GM13977 (cell line): ENCODE measurements around the gene CARD14.

Source experiments
- DNase-seq: peaks from one replicate; pipeline ENCODE4 v3.0.0; 2012; ENCODE audit warnings: low spot score
- in situ Hi-C: fragments of 300-500 bp; cut with MboI; formaldehyde crosslinking; loops from one replicate; pipeline ENCODE4 v1.12.0; 2022; ENCODE audit warnings: low sequenced_read_pairs, low pct_unique_long_range_greater_than_20kb, mixed read lengths, inconsistent platforms; ENCODE audit not compliant: unreplicated experiment
- TF ChIP-seq, protein P1 (sequence below): IDR thresholded peaks from 2 replicates; pipeline ENCODE4 v1.5.1; 2012; ENCODE audit warnings: mild to moderate bottlenecking, control low read depth; ENCODE audit not compliant: insufficient read depth; ENCODE audit errors: extremely low read depth, missing control alignments

The CARD14 gene

DNA sequence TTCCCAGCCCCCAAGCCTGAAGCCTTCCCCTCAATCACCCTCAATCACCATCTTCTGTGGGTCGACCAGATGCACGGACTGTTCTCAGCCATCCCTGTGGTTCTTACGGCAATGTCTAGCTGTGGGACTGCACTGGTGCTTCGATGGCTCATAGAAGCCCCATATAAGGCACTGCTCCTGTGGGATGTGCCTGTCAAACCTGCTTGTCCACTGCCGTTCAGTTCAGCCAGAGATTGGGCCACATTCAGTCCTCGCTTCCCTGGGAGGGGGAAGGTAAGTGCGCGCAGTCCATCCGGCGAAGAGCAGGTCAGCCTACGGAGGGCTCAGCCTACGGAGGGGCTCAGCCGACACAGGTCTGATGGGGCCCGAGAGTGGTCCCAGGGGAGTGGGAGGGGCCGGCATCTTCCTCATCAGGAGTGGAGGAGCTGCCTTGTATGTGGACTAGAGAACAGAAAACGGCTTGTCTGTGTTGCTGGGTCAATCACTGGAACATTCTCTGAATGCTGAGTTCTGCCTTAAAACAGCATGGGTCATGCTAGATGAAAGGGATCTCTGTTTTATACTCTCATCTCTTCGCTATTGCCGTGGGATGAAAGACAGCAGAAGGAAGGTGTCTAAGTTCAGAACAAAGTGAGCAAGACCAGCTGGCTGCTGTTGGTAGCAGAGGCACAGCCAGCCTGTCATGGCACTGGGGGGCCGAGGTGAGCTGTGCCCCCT, at the start of gene CARD14:
TSS of gene CARD14 (plus strand) at position 247 of the 717 bp plus-strand sequence. CDS start 11,409 bp downstream, outside the sequence.
- DNase-seq = no peak
- in situ Hi-C loops = no loop called here
- TF ChIP-seq, protein P1, sequence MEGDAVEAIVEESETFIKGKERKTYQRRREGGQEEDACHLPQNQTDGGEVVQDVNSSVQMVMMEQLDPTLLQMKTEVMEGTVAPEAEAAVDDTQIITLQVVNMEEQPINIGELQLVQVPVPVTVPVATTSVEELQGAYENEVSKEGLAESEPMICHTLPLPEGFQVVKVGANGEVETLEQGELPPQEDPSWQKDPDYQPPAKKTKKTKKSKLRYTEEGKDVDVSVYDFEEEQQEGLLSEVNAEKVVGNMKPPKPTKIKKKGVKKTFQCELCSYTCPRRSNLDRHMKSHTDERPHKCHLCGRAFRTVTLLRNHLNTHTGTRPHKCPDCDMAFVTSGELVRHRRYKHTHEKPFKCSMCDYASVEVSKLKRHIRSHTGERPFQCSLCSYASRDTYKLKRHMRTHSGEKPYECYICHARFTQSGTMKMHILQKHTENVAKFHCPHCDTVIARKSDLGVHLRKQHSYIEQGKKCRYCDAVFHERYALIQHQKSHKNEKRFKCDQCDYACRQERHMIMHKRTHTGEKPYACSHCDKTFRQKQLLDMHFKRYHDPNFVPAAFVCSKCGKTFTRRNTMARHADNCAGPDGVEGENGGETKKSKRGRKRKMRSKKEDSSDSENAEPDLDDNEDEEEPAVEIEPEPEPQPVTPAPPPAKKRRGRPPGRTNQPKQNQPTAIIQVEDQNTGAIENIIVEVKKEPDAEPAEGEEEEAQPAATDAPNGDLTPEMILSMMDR = no peak

DNA sequence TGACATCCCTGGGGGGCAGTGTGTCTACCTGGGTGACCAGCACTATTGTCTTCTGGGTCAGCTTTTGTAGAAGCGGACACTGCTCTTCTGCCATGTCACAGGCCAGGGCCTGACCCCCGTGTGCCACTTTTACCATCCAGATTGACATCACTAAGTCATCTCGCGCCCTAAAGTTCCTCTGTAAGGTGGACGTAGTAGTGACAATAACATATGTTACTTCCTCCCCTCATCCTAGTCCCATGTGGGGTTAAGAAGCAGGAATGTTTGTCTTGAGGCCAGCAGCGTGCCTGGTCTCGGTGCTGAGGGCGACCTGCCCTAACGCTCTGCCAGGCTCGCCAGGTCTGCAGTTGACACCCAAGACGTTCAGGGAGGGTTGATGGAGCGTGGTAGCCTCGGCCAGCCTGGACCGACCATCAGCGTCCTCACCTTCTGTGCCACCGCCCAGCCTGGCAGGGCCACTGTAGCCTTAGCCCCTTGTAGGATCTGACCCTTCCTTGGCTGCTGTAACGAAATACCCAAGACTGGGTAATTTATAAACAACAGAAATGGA, 47.7 kb upstream of the CARD14 start:
- TF ChIP-seq, protein P1 = no peak
- DNase-seq = no peak
- in situ Hi-C loops = no loop called here

DNA sequence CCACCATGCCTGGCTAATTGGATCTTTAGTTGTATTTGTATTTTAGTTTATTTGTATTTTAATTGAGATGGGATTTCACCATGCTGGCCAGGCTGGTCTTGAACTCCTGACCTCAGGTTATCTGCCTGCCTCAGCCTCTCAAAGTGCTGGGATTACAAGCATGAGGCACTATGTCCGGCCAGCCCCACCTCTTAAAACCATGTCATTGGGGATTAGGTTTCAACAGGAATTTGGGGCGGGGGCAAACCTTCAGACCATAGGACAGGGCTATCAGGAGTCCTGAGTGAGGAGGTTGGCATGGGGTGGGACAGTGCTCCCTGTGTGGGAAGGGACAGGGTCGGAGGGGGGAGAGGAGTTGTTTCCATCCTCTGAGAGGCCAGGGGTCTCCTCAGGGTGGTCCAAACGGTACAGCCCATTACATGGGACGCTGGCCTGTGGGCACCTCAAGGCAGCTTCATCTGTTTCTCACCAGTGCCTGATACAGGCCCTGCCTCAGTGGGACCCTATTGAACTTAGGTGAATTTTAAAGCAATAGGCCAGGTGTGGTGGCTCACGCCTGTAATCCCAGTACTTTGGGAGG, 46.8 kb upstream of the CARD14 start:
- TF ChIP-seq, protein P1 = no peak
- DNase-seq = no peak
- in situ Hi-C loops = no loop called here

GRCh38 chr17:80123791-80124190, 46.0 kb upstream of the CARD14 start:
- in situ Hi-C loops = no loop called here
- TF ChIP-seq, protein P1 = no peak
- DNase-seq = peak; percentile 14

DNA sequence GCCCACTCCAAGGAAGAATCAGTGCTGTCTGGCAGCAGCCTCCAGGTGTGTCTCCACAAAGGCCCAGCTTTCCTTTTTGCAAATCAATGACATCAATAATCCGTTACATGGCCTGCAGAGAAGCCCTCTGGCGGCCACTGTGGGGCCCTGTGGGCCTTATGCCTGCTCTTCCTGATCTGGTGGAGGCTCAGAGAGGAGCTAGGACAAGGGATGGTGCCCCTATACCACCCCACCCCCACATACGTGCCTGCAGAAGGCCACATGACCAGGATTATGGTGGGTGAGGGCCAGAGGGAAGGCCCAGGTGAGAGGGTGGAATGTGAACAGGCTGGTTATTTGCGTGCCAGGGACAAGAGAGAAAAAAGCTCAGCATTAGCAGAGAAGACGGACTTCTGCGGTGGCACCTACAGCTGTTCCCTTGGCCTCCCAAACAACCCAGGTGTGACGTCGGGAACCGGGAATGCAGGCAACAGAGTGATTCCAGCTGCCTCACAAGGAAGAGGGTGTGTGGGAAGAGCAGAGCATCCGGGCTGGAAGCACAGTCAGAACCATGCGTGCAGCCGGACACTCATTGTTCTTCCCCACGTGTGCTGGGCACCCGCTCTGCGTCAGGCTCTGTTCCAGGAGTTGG, 45.4 kb upstream of the CARD14 start:
- DNase-seq = peak; percentile 37
- TF ChIP-seq, protein P1 = peak; percentile 38
- in situ Hi-C loops = no loop called here

DNA sequence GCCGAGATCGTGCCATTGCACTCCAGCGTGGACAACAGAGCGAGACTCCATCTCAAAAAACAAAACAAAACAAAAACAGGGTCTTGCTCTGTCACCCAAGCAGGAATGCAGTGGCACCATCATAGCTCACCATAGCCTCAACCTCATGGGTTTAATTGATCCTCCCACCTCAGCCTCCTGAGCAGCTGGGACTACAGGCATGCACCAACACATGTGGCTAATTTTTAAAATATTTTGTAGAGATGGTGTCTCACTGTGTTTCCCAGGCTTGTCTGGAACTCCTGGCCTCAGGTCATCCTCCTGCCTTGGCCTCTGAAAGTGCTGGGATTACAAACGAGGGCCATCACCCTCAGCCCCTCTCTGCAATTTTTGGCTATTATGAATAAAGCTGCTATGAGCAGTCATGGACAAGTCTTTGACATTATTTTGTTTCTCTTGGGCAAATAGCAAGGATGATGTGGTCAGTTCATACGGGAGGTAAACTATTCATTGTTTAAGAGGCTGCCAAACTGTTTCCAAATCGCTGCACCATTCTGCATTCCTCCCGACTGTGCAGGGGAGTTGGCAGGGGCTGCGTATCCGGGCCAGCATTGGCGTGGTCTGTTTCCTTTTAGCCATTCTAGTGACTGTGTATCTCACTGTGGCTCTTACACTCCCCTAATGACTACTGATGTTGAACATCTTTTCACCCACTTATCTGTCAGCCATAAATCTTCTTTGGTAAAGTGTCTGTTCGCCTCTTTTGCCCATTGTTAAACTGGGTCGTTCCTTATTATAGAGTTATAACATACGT, 44.0 kb upstream of the CARD14 start:
- in situ Hi-C loops = no loop called here
- TF ChIP-seq, protein P1 = no peak
- DNase-seq = no peak
